OCI-LY1 (cell line): ENCODE data around the gene TNNI2.

Experiments
- H2AFZ ChIP-seq: fragments of 200-600 bp; sonication (generic), shearing (Covaris generic); 2 replicates; pipeline ENCODE4 v1.6.0; 2014; ENCODE audit warnings: antibody characterized with exemption, mild to moderate bottlenecking, low read length
- H3F3A ChIP-seq: fragments of 200-600 bp; sonication (generic), shearing (Covaris generic); 2 replicates; pipeline ENCODE4 v1.6.0; 2014; ENCODE audit warnings: mild to moderate bottlenecking, antibody characterized with exemption, low read length, moderate library complexity; ENCODE audit not compliant: insufficient read depth
- H3K27ac ChIP-seq: fragments of 200-600 bp; sonication (generic); 2 replicates; pipeline ENCODE4 v1.5.1; 2014; ENCODE audit warnings: low read length, mixed run types, mild to moderate bottlenecking, low read depth; ENCODE audit not compliant: poor library complexity, severe bottlenecking
- H3K27me3 ChIP-seq: fragments of 200-600 bp; sonication (generic); 2 replicates; pipeline ENCODE4 v1.6.0; 2014; ENCODE audit warnings: antibody characterized with exemption, mild to moderate bottlenecking, low read length, moderate library complexity; ENCODE audit not compliant: insufficient read depth
- H3K36me3 ChIP-seq: fragments of 200-600 bp; sonication (generic); 2 replicates; pipeline ENCODE4 v1.6.1; 2014; ENCODE audit warnings: mild to moderate bottlenecking, antibody characterized with exemption, low read length, moderate library complexity, mixed read lengths; ENCODE audit not compliant: insufficient read depth
- H3K4me1 ChIP-seq: fragments of 200-600 bp; sonication (generic); 2 replicates; pipeline ENCODE4 v1.5.1; 2014; ENCODE audit warnings: mild to moderate bottlenecking, low read length, moderate library complexity; ENCODE audit not compliant: insufficient read depth, severe bottlenecking
- H3K4me2 ChIP-seq: fragments of 200-600 bp; sonication (generic), shearing (Covaris generic); 2 replicates; pipeline ENCODE4 v1.6.1; 2014; ENCODE audit warnings: low read length
- H3K4me3 ChIP-seq: fragments of 200-600 bp; sonication (generic); 2 replicates; pipeline ENCODE4 v1.5.1; 2014; ENCODE audit warnings: low read length, low read depth, mild to moderate bottlenecking, mixed read lengths; ENCODE audit not compliant: poor library complexity, severe bottlenecking
- H3K79me2 ChIP-seq: fragments of 200-600 bp; shearing (Covaris generic); 2 replicates; pipeline ENCODE4 v1.6.1; 2016; ENCODE audit warnings: mixed run types, low read length, mixed read lengths; ENCODE audit not compliant: insufficient read depth
- H3K9ac ChIP-seq: fragments of 200-600 bp; sonication (generic), shearing (Covaris generic); 2 replicates; pipeline ENCODE4 v1.6.1; 2014; ENCODE audit warnings: mild to moderate bottlenecking, low read length, mixed read lengths
- H3K9me2 ChIP-seq: fragments of 200-600 bp; sonication (generic), shearing (Covaris generic); 2 replicates; pipeline ENCODE4 v1.6.1; 2014; ENCODE audit warnings: low read depth, mild to moderate bottlenecking, low read length, mixed read lengths
- H3K9me3 ChIP-seq: fragments of 200-600 bp; shearing (Covaris generic); 2 replicates; pipeline ENCODE4 v1.6.1; 2014; ENCODE audit warnings: low read length, mixed read lengths
- H4K20me1 ChIP-seq: fragments of 200-600 bp; sonication (generic), shearing (Covaris generic); 2 replicates; pipeline ENCODE4 v1.6.0; 2016; ENCODE audit warnings: mild to moderate bottlenecking, low read length; ENCODE audit not compliant: insufficient read depth
- CTCF ChIP-seq: fragments of 200-600 bp; sonication (generic), shearing (Covaris generic); IDR thresholded peaks from 2 replicates; pipeline ENCODE4 v1.5.1; 2017; ENCODE audit warnings: mild to moderate bottlenecking, antibody characterized with exemption, low read length, moderate library complexity, mixed read lengths
- EZH2 ChIP-seq: fragments of 200-600 bp; sonication (generic), shearing (Covaris generic); IDR thresholded peaks from 2 replicates; pipeline ENCODE4 v1.8.0; 2017; ENCODE audit warnings: borderline replicate concordance, mixed run types, mild to moderate bottlenecking, antibody characterized with exemption, low read length, moderate library complexity, mixed read lengths

TNNI2 gene

GRCh38 chr11:1841511-1842148 is 2.8 kb downstream of the TNNI2 start:
- no peaks in the 10 kb centered on the region for H3F3A ChIP-seq
- H3K9me2 ChIP-seq = no peaks in the 10 kb centered on the region
- H3K4me1 ChIP-seq = peaks cover 18% of the 10 kb centered on the region
- H3K9me3 ChIP-seq = no peaks in the 10 kb centered on the region
- H2AFZ ChIP-seq = no peak overlapping the region
- no peak overlapping the region for H3K4me2 ChIP-seq
- H3K36me3 ChIP-seq = no peaks in the 10 kb centered on the region
- H3K4me3 ChIP-seq = no peak overlapping the region
- no peaks in the 10 kb centered on the region for H3K27me3 ChIP-seq
- no peaks in the 10 kb centered on the region for H4K20me1 ChIP-seq
- H3K79me2 ChIP-seq = no peaks in the 10 kb centered on the region
- H3K27ac ChIP-seq = no peak overlapping the region
- H3K9ac ChIP-seq = no peak overlapping the region
- TF ChIP-seq CTCF (no peak), EZH2 (no peak)

GRCh38 chr11:1842149-1843097 is 3.6 kb downstream of the TNNI2 start:
- no peaks in the 10 kb centered on the region for H3K79me2 ChIP-seq
- TF ChIP-seq EZH2 = no peak
- no peak for TF ChIP-seq CTCF
- peaks cover 18% of the 10 kb centered on the region for H3K4me1 ChIP-seq
- H3K36me3 ChIP-seq = no peaks in the 10 kb centered on the region
- no peaks in the 10 kb centered on the region for H3K9me2 ChIP-seq
- H3K27ac ChIP-seq = no peak overlapping the region
- no peak overlapping the region for H3K4me2 ChIP-seq
- H3K27me3 ChIP-seq = no peaks in the 10 kb centered on the region
- no peak overlapping the region for H3K4me3 ChIP-seq
- H2AFZ ChIP-seq = no peak overlapping the region
- no peaks in the 10 kb centered on the region for H4K20me1 ChIP-seq
- H3F3A ChIP-seq = no peaks in the 10 kb centered on the region
- no peaks in the 10 kb centered on the region for H3K9me3 ChIP-seq
- no peak overlapping the region for H3K9ac ChIP-seq

- no peaks in the 10 kb centered on the region for H3K9me3 ChIP-seq
- H3K4me2 ChIP-seq = no peak overlapping the region
- H3K4me3 ChIP-seq = no peak overlapping the region
- no peaks in the 10 kb centered on the region for H3K9me2 ChIP-seq
- no peak overlapping the region for H3K27ac ChIP-seq
- no peak overlapping the region for H3K9ac ChIP-seq
- TF ChIP-seq CTCF = no peak
- no peak for TF ChIP-seq EZH2
- no peaks in the 10 kb centered on the region for H3F3A ChIP-seq
- no peaks in the 10 kb centered on the region for H3K79me2 ChIP-seq
- no peaks in the 10 kb centered on the region for H3K36me3 ChIP-seq
- H3K4me1 ChIP-seq = peaks cover 15% of the 10 kb centered on the region
- no peak overlapping the region for H2AFZ ChIP-seq
- H4K20me1 ChIP-seq = no peaks in the 10 kb centered on the region
- H3K27me3 ChIP-seq = no peaks in the 10 kb centered on the region
Measured at GRCh38 chr11:1843098-1843473, 4.3 kb downstream of the TNNI2 start.
